Measurements from ENCODE around the gene DPPA3.
"Not testable (repeated sequence)": the region's sequence is repeated elsewhere in the genome, so short reads cannot be mapped to it uniquely, and the experiment has no call there.

The DPPA3 gene

DNA sequence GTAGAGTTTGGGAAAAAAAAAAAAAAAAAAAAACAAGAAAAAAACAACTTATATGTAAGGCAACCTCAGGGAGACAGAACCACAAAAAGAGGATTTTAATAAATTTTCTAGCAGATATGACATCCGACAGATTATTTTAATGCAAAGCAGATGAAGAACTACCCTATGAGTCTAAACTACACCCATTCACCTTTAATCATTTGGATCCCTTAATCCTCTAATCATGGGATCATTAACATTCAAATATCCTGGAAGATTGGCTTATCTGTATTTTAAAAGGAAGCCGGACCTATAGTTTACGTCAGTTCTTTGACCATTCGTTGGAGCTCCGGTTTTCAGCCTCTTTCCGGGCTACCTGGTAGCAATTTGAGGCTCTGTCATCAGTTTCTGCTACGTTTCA, at the start of gene DPPA3:
TSS of gene DPPA3 (plus strand) at position 301 of the 400 bp plus-strand sequence. CDS start 138 bp downstream, outside the sequence.
- no peak for DNase-seq

DNA sequence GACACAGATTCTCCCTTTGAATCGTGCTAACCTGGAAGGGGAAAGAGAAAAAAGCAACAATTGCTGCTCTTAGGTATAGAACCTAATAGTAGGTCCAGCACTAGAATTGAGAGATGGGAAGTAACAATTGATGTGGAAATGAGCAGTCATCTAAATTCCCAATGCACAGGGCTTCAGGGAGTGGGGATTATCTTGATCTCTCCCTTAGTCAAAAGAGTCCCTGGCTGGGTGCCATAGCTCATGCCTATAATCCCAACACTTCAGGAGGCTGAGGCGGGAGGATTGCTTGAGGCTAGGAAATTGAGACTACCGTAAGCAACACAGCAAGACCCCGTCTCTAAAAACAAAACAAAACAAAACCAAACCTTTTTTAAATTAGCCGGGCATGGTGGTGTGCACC, 49.5 kb upstream of the DPPA3 start:
- DNase-seq: no peak

DNA sequence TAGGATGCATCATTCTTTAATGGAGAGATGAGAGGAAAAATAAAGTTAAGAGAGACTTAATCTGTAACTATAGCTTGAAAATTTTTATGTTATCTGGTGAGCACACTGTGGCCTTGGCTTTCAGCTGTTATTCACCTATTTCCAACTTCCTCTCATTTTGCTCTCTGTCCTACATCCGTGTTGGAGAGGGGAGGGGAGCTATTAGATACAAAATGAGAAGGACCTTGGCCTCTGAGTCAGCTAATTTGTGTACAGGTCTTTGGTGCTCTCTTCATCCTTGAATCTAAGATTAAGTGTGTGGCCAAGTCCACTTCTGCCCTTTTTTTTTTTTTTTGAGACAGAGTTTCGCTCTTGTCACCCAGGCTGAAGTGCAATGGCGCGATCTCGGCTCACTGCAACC, 44.6 kb upstream of the DPPA3 start:
- DNase-seq: no peak

DNA sequence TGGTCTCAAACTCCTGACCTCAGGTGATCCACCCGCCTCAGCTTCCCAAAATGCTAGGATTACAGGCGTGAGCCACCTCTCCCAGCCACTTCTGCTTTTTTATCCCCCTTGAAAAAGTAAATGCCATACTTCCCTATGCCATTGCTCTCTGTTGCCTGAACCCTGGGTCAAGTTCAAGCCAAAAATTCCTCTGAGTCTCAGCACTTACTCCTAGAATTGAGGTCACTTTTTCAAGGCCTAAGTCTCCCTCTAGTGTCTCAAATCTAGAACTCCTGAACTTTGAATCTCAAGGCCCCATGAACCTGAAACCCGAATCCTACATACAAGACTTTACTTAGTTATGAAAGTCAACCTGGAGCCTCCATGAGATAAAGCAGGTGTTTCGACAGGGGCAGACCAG, 44.1 kb upstream of the DPPA3 start:
- DNase-seq: no peak

DNA sequence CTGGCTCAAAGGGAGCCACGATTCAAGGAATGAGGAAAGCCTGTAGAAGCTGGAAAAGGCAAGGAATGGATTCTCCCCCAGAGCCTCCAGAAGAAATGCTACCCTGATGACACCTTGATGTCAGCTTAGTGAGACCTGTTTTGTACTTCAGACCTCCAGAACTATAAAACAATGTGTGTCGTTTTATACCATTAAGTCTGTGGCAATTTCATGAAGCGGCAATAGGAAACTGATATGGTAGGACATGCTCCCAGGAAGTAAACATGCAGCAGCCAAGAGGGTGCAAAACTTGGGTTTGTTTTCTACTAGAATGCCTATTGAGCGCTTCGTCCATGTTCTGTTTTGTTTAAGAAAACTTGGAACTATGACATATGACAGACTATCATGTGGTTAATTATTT, 43.1 kb upstream of the DPPA3 start:
- no peak for DNase-seq

DNA sequence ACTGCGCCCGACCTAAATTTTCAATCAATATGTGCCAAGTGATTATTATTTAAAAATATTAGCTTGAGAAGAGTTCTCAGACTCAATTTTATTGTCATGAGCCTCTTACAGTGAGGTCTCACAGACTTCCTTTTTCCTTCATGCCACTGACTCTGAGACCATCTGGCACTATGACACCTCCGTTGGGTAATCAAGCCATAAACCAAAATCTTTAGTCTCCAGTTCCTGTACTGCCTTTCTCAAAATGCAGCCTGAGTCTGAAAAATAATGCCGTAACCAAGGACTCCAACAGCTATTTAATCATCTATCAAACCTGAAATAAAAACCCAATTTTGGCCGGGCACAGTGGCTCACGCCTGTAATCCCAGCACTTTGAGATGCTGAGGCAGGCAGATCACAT, 35.8 kb upstream of the DPPA3 start:
- not testable (repeated sequence) for DNase-seq

DNA sequence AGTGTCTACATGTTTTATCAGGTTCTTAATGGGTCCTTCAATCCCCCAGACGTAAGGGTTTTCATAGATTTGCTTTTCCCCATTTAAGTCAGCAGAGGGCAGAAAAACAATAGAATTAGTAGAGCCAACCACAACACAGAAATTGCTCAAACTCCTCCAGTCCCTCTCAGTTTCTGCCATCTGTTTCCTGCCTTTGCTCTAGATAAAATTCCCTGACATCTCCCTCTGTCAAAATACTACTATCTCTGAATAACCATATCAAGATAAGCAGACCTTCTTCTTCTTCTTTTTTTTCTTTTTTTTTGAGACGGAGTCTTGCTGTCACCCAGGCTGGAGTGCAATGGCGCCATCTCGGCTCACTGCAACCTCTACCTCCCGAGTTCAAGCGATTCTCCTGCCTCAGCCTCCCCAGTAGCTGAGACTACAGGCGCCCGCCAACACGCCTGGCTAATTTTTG, 33.8 kb upstream of the DPPA3 start:
- peak in 1 of 2 donors; percentile 7 for DNase-seq

DNA sequence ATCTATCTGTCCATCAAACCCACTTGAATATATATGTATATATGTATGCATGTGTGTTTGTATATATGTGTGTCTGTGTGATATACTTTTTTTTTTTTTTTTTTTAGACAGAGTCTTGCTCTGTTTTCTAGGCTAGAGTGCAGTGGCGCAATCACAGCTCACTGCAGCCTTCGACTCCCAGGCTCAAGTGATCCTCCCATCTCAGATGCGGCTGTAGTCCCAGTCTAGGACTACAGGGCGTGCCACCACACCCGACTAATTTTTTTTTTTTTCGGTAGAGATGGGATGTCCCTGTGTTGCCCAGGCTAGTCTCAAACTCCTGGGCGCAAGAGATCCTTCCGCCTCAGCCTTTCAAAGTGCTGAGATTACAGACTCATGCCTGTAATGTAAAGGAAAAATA, 32.5 kb upstream of the DPPA3 start:
- no peak for DNase-seq

DNA sequence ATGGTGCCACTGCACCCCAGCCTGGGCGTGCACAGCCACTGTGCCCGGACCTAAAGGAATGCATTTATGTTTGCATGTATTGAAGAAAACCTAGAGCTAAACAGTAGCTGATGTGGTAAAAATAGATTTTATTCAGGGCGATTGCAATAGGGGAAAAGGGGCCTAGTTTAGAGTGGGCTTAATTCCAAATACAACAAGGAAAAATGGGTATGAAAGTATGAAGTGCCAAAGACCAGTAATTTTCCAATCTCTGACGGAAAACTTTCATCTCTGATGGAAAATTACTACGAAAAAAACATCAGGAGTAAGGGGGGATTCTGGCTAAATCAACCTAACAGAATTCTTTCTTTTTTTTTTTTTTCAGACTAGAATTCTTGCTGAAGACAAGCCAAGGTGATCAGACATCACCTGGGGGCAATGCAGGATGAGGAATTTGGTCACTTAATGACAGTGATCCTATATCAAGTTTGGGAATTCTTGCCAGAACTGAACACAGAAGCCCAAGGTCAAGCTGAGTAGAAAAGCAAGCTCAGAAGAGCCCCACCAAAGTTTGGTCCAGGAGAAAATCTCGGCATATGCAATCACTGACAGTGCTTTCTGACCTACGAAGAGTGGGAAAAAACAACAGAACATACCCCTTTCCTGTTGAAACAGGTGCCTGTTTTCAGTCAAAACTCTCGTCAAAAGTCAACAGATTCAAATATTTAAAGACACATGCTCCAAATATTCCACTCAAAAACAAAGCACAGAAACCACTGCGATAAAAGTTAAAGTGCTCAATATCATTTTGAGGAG, 31.8 kb upstream of the DPPA3 start:
- DNase-seq: no peak

DNA sequence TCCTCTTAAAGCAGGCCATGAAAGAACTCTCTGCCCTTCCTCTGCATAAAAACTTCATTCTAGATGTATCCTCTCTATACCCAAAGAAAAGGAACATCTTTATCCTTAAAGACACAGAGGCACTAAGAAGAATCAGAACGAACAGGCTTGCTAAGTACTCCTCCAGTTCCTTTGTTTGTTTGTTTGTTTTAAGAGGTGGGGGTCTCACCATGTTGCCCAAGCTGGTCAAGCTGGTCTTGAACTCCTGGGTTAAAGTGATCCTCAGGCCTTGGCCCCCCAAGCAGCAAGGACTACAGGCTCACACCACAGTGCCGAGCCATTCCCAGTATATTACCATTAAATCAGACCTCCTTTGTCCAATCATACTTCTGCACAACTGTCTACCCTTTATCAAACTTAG, 29.7 kb upstream of the DPPA3 start:
- DNase-seq: no peak

DNA sequence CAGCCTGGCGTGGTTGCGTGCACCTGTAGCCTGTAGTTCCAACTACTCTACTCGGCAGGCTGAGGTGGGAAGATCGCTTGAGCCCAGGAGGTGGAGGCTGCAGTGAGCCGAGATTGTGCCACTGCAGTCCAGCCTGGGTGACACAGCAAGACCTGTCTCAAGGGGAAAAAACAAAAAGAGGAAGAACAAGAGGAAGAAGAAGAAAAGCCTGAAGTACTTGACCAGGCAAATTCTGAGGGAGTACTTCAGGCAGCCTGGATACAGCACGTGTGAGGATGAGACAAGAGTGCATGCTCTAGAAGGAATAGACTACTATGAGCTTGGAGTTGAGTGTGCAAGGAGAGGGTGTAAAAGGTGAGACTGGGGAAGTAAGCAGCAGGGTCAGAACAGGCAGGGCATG, 17.4 kb upstream of the DPPA3 start:
- no peak for DNase-seq

DNA sequence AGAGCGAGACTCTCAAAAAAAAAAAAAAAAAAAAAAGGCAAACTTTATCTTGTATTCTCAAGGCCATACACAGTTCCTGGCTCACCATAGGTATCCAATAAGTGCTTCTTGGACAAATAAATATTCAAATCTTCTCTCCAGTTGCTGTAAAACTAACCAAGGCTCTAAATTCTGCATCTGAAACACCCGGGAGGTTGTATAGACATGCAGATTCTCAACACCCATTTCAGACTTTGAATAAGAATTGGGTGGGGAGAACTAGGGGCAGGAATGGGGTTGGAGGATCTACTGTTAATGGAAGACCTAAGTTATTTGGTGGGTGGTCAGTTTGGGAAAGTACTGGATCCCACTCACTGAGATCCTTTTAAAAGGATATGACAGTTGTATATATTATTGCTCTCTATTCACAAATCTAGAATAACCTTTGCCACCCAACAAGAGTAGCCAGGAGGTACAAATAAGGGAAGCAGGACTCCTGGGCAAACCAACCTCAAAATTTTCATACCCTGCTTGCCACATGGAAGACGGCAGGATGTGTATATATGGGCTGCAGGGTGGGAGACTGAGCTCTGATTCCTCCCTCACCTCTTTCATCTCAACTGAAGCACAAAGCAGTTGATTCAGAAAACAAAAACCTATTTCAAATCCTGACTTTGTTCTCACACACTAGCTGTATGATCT, 16.5 kb upstream of the DPPA3 start:
- no peak for DNase-seq

DNA sequence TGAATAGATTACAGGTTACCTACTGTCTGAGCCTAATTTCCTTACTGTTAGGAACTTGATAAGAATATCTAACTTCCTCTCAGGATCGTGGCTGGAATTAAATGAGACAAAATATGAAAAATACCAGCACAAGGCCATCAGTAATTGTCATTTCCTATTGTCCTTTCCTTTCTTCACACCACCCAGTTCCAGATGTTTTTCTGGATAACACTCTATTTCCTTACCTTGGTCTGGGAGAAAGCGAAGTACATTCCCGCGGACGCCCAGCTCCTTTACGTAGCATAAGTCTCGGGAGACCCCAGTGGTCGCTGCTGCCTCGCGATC, 16.0 kb upstream of the DPPA3 start:
- no peak for DNase-seq

DNA sequence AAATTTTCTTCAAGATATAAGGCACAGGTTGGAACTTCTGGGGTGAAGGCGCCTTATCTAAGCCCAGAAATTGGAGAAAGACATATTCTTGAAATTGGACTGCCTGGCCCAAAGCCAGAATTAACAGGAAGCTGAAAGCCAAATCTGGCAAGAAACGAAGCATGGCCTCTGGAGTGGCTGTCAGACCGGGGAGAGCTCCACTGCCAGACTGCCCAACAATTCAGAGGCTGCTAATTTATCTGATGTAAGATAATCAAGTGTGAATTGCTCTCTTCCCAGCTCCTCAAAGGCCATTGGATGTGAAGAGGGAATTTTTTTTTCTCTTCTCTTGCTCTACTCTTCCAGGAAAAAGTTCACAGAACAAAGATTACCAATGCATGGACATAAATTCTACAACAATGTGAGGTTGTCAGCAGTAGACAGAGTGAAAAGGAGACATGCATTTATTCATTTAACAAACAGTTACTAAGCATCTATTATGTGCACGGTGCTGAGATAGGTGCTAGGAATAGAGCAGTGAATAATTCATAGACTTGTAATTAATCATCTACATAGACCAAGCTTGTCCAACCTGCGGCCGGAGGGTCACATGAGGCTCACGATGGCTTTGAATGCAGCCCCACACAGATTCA, 15.6 kb upstream of the DPPA3 start, which contains the start of gene GDF3:
TSS of gene GDF3 (minus strand) at position 210 of the 632 bp plus-strand sequence. CDS start at position 163, 47 bp downstream.
- DNase-seq: peak in 1 of 2 donors; percentile 1

DNA sequence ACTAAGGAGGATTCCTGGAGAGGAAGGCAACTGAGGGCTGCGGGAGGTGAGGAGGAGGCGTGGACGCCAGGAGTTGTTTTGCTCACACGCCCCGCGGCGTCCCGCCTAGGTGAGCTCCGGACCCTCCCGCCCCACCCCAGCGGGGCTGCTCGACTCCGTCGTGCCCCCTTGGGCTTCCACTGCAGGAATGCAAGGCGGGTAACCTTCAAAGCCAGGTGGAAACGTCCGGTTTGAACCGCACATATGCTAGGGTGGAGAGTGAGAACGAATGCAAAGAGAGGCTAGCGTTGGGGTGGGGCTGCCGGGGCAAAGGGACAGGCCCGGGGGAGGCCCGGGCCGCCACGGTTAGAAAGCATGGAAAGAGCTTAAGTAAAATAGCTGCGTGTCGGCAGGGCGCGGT, 5.4 kb upstream of the DPPA3 start:
- DNase-seq: no peak

DNA sequence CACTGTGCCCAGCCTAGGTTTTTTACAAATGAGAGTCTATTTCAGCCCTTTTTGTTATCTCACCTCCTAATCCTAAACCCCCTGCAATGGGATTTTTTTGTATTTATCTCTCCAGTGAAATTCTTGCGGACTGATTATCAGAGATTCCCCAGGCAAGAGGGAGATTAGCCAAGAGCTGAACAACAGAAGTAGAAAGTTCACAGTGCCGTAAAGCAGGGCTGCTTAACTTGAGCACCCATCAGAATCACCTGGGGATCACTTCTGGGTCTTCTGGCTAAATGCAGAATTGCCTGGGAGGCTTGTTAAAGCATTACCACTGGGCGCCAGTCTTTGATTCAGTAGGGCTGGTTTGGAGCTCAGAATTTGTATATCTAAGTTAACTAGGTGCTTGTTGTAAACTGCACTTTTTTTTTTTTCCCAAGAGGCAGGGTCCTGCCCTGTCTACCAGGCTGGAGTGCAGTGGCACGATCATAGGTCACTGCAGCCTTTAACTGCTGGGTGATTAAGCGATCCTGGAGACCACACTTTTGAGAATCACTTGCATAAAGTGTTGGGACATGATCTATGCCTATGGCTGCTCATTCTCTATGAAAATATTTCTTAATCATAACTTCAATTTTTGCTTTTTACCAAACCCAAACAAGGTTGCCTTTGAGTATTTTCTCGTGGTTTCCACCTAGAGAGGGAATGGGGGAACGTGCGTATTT, 1.1 kb upstream of the DPPA3 start:
- no peak for DNase-seq

DNA sequence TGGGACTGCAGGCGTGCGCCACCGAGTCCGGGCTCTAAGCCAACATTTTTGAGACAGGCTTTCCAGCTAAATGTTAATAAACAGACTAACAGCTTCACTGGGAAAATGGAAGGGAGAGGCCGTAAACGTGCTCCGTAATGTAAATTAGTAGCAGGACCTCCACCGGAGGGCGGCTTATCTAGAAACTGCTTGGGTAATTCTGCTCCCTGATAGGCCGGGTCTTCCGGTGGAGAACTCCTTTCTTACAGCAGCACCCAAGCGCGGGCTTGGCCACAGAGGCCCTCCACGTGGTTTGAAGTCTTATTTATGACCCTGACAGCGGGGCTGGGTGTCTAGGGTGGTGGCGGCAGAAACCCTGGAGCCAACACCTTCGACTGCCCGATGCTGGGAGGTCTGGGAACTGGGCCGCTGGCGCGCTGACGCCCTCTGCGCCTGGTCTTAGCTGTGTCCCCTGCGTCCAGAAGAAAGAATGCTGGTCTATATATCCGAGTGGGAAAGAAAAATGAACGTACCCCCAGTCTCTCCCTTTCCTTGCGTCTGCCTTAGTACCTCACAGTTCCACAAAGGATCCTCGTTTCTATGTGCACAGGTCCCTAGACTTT, 1.7 kb downstream of the DPPA3 start:
- no peak for DNase-seq

DNA sequence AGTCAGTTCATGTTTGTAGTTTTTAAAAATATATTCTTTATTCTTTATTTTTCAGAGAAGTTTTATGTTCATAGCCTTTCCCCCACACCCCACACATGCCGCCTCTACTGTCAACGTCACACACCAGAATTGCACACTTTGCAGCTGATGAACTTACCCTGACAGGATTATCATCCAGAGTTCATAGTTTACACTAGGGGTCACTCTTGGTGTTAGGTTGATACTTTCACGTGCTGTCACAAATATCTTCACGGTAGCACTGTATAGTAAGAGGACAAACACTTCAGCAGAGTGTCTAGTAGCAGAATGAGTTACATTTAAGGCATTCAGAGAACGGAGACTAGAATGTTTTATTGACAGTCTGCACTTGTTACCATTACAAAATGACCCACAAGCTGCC, 5.1 kb downstream of the DPPA3 start:
- no peak for DNase-seq

DNA sequence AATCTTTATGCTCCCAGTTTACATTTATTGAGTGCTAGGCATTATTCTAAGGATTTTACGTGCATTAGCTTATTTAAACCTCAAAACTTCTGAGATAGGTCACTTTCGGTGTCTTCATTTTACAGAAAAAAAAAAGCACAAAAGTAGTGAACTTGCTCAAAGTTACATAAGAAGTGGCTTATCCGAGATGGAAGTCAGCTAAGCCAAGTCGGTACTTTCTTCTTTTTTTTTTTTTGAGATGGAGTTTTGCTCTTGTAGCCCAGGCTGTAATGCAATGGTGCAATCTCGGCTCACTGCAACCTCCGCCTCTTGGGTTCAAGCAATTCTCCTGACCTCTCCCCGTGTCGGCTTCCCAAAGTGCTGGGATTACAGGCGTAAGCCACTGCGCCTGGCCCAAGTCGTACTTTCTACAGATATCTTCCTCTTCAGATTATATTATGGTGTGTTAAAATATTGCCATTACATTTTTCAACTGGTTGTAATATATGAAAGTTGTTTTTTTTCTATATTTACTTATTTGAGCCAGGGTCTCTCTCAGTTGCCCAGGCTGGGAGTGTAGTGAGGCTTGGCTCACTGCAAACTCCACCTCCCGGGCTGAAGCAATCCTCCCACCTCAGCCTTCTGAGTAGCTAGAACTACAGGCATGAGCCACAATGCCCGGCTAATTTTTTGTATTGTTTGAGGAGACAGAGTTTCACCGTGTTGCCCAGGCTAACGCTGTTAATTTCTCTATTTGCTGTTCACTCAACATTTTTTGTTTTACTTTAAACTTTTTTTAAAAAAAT, 8.9 kb downstream of the DPPA3 start:
- DNase-seq: no peak

DNA sequence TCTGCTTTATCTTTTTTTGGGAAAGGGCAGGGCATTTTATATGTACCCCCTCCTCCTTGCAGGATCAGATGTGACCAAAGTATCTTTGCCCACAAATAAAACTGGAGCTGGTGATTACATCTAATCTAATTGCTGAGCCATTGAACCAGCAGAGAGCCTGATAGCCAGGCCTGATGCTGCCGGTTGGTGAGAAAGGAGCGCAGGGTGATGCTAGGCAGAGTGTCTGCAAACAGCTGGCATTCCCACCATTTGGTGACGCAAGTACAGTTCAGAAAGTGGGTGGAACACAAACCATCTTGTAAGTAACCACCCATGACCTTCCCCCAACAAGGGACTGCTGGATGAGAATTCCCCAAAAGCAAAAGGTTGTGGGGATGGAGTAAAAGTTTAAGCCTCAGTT, 12.7 kb downstream of the DPPA3 start:
- no peak for DNase-seq

DNA sequence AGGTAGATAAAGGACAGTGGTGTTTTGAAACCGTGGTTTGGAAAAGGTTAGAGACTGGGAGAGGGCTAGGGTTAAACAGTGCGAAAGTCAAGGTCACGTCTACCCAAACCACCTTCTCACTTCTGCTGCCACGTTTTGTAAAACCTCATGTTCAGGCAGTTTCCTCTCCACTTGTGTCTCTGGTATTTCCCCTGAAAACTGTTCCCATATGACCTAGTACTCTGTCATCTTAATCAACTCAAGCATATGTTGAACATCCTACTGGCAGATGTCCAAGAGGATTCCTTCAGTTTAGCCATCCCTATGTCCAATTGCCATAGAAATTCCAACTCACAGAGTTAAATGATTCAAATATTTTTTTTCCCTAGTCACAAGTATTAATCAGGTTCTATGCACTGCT, 18.5 kb downstream of the DPPA3 start:
- DNase-seq: no peak

DNA sequence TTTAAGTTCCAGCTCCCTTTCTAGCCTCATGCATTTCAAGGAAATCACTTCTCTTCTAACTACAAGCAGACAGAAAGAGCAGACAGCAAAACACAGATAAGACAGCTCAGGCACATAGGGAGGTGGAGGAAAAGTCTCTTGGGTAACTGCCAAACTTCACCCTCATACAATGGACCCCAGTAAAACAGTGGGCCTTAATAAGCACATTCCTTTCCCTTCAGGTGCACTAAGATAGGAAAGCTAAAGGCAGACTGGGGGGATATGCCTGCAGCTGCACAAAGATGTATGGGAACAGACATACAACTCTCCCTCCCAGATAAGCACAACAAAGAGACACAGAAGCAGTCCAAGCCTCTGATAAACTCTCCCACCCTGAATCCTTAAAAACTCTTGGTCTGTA, 19.8 kb downstream of the DPPA3 start:
- DNase-seq: not testable (repeated sequence)

Data from hippocampal formation (tissue), 2 donors.